ENCODE results near the gene CDH4.
"Not testable (repeated sequence)": the region's sequence is repeated elsewhere in the genome, so short reads cannot be mapped to it uniquely, and the experiment has no call there.

The CDH4 gene

GRCh38 chr20:61424011-61424627 is 172.1 kb downstream of the CDH4 start:
- no peak for DNase-seq

- DNase-seq: no peak
These were observed 172.8 kb downstream of the CDH4 start for GRCh38 chr20:61424628-61425420.

- DNase-seq: not testable (repeated sequence)
These were observed 173.5 kb downstream of the CDH4 start for GRCh38 chr20:61425541-61425991.

DNA sequence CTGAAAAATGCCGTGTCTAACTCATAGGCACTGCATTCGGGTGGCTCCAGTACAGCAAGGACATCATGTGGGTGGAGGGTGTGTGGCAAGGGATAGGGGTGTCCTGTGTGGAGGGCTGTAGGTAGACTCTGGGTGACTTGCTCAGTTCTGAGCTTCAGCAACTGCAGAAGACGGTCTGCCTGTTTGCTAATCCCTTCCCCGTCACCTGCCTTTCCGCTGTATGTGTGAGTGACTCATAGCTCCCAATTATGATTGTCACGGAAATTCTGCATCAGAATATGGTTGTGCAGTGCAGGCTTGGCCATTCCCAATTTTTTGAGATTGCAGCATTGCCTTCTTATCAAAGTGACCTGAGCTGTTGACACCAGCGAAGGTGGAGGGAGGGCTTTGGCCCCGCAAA is 174.3 kb downstream of the CDH4 start:
- no peak for DNase-seq

DNA sequence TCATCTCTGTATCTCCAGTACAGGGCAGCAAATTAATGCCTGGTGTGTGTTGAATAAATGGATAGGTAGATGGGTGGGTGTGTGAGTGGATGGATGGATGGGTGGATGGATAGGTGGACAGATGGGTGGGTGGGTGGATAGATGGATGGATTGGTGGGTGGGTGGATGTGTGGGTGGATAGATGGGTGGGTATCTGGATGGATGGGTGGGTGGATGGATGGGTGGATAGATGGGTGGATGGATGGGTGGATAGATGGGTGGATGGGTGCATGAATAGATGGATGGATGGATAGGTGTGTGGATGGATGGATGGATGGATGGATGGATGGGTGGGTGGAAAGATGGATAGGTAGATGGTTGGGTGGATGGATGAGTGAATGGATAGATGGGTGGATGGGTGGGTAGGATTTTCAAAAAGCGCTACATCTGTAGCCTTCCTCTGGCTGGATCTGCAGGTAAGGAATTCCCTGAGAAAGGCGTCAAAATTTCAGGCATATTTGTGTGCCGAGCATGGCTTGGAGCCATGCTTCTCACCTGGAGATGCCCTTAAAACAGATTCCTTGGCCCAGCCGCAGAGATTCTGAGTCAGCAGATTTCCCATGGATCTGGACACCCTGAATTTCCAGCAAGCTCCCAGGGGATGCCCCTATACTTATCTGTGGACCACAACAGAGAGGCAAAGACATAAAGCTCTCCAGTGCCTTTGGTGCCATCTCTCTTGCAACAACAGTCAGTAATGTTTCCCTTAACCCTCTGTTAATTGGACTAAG is 177.6 kb downstream of the CDH4 start:
- no peak for DNase-seq

DNA sequence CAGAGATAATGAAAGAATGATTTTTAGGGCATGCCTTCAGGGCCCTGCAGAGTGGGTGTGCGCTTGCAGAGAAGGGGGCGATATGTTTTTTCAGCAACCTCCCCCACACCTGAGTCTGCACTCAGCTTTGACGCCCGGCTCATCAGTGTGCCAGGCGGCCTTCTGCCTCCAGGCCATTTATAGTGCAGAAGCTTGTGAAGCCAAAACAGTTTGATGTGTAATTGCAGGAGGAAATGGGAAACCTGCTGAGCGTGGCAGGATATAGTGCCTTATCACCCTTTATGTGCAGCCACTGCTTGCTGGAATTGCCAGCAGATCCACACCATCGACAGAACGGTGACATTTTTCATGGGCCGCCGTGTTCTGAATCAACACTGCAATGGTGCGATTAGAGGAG is 178.2 kb downstream of the CDH4 start:
- DNase-seq: no peak

DNA sequence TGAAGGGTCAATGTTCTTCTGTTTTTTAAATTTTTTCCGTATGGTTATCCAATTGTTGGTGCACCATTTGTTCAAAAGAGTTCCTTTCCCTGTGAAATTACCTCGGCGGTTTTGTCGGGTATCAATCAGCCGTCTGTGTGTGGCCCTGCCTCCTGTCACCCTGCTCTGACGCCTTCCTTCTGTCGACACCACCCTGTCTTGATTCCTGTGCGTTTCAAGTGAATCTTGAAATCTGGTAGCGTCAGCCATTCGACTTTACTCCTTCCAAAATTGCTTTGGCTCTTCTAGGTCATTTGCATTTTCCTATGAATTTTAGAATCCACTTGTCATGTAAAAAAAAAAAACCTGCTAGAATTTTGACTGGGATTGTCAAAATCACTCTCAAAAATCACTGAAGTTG is 181.1 kb downstream of the CDH4 start:
- DNase-seq: no peak

DNA sequence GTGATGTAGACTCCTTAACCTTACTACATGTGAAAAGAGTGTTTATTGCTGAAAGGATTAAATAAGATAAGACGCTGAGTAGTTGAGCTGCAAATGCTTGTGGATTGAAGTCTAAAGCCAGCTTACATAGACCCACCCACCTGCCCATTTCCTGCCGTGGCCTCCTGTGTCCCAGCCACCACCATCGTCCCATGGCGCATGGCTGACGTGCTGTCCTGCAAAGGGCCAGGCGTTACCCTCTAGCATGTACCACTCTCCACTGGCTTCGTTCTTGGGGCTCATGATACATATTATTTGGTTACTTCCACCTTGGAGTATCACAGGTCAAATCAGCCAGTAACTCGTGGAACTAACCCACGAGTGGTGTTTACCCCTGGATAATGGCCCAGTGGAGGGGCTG is 181.8 kb downstream of the CDH4 start:
- no peak for DNase-seq

DNA sequence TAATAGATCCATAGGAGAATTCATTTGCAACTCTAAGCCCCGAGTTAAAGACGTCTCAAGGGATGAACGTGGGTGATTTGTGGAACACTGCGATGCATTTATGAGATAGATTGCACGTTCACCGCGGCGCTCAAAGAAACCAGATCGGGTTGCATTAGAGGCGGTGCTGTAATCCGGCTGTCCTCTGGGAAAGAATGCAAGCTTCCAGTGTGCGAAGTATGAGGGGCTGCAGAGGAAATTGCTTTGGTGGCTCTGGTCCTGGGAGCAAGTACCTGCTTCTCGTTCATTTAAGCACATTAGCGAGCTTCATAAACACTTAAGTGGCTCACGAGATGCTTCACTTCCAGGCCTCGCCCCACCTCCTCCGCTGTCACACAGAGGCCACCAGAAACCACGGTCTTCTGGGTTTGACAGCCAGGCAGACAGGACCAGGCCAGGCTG is 182.3 kb downstream of the CDH4 start:
- no peak for DNase-seq

GRCh38 chr20:61435184-61435822 is 183.2 kb downstream of the CDH4 start:
- no peak for DNase-seq

- no peak for DNase-seq
These were observed 183.8 kb downstream of the CDH4 start for GRCh38 chr20:61435823-61436220.

- no peak for DNase-seq
These were observed 184.2 kb downstream of the CDH4 start for GRCh38 chr20:61436283-61436666.

- DNase-seq: no peak
These were observed 184.7 kb downstream of the CDH4 start for GRCh38 chr20:61436667-61437279.

DNA sequence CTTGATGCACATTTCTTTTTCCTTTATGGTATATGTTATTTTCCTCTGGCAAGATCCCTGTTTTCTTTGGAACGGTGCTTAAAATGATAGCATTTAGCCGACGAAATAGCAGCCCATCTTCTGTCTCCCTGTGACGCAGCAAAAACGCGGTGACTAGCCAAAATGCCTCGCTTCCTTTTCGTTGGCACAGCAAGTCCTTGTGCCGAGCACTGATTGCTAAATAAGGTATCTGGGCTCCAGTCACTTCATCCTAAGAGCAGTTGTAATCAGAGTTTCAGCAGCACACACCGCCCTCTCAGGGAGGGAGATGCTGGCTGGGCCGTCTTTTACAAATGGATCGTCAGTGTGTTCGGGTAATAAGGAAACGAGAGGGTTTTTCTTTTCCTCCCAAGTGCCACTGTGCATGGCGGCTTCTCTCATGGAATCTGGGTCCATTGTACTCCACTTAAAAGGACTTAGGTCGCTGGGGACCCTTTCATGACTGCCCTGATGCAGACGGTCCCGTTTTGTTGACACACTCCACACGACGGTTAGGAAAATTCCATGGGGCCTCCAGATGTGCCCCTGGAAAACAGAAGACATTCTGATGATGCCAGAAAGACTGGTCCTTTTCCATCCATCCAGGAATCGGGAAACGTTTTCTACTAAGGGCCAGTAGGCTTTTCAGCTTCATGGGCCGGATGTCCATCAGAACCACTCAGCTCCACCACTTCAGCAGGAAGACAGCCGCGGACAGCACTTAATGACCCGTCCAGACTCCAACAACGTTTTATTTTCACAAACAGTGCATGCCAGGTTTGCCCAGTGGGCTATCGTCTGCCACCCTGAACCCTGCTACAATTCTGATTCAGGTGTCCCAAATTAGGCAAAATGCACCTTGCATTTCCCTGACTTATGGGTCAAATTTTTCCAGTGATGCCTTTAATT is 185.5 kb downstream of the CDH4 start:
- DNase-seq: no peak

- no peak for DNase-seq
These were observed 186.2 kb downstream of the CDH4 start for GRCh38 chr20:61438285-61438684.

- DNase-seq: no peak
These were observed 187.2 kb downstream of the CDH4 start for GRCh38 chr20:61439251-61439650.

GRCh38 chr20:61440548-61441055 is 188.5 kb downstream of the CDH4 start:
- no peak for DNase-seq

- DNase-seq: no peak
These were observed 189.5 kb downstream of the CDH4 start for GRCh38 chr20:61441537-61441936.

- DNase-seq: no peak
These were observed 190.1 kb downstream of the CDH4 start for GRCh38 chr20:61442075-61442670.

DNA sequence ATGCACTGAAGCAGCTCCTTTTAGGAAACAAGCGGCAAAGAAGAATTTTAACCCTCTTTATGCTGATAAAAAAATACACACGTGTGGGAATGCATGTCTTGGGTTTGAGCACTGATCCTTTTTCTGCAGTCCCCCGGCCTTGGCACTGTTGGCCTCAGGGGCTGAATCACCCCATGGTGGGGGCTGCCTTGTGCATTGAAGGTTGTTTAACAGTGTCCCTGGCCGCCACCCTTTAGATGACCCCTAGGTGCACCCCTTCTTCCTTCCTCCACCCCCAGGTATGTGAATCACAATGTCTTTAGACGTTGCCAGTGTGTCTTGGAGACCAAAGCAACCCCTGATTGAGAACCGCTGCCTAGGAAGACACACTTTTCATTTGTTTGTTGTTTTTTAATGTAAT is 190.7 kb downstream of the CDH4 start:
- no peak for DNase-seq

All from NCI-H510A treated with DMSO at 0.1 percent for 48 hours (cell line).